ENCODE data around the gene GALNT17. TPM values are rescaled to one million over a fixed set of nuclear protein-coding genes. Genes with fewer than 3 reads are reported as not detected.

The GALNT17 gene
- total RNA-seq, 1 donor from 2014 or later = not detected

GRCh38 chr7:71334541-71334940 lies 202.6 kb downstream of the GALNT17 start:
- no peak for DNase-seq (ENCODE audit: low read depth, low spot score)

GRCh38 chr7:71338866-71339265 lies 206.9 kb downstream of the GALNT17 start:
- no peak for DNase-seq (ENCODE audit: low read depth, low spot score)

GRCh38 chr7:71339924-71340323 lies 208.0 kb downstream of the GALNT17 start:
- no peak for DNase-seq (ENCODE audit: low read depth, low spot score)

GRCh38 chr7:71342202-71342601 lies 210.3 kb downstream of the GALNT17 start:
- no peak for DNase-seq (ENCODE audit: low read depth, low spot score)

- no peak for DNase-seq (ENCODE audit: low read depth, low spot score)
Observed at GRCh38 chr7:71343039-71343438, 211.1 kb downstream of the GALNT17 start.

GRCh38 chr7:71343892-71344291 lies 211.9 kb downstream of the GALNT17 start:
- no peak for DNase-seq (ENCODE audit: low read depth, low spot score)

GRCh38 chr7:71345117-71345884 lies 213.4 kb downstream of the GALNT17 start:
- DNase-seq (ENCODE audit: low read depth, low spot score) = no peak

GRCh38 chr7:71348821-71349681 lies 217.1 kb downstream of the GALNT17 start:
- no peak for DNase-seq (ENCODE audit: low read depth, low spot score)

GRCh38 chr7:71349682-71350481 lies 217.9 kb downstream of the GALNT17 start:
- DNase-seq (ENCODE audit: low read depth, low spot score) = no peak

- DNase-seq (ENCODE audit: low read depth, low spot score) = no peak
Observed at GRCh38 chr7:71350680-71351079, 218.7 kb downstream of the GALNT17 start.

GRCh38 chr7:71354716-71355115 lies 222.8 kb downstream of the GALNT17 start:
- DNase-seq (ENCODE audit: low read depth, low spot score) = no peak

- DNase-seq (ENCODE audit: low read depth, low spot score) = no peak
Observed at GRCh38 chr7:71361451-71362032, 229.6 kb downstream of the GALNT17 start.

- no peak for DNase-seq (ENCODE audit: low read depth, low spot score)
Observed at GRCh38 chr7:71362240-71362639, 230.3 kb downstream of the GALNT17 start.

GRCh38 chr7:71363223-71363622 lies 231.3 kb downstream of the GALNT17 start:
- DNase-seq (ENCODE audit: low read depth, low spot score) = no peak

GRCh38 chr7:71363627-71364026 lies 231.7 kb downstream of the GALNT17 start:
- DNase-seq (ENCODE audit: low read depth, low spot score) = no peak

GRCh38 chr7:71364551-71364950 lies 232.6 kb downstream of the GALNT17 start:
- no peak for DNase-seq (ENCODE audit: low read depth, low spot score)

- DNase-seq (ENCODE audit: low read depth, low spot score) = no peak
Observed at GRCh38 chr7:71372991-71373390, 241.0 kb downstream of the GALNT17 start.

GRCh38 chr7:71377062-71377461 lies 245.1 kb downstream of the GALNT17 start:
- no peak for DNase-seq (ENCODE audit: low read depth, low spot score)

- DNase-seq (ENCODE audit: low read depth, low spot score) = no peak
Observed at GRCh38 chr7:71377469-71377868, 245.5 kb downstream of the GALNT17 start.

GRCh38 chr7:71384094-71384493 lies 252.2 kb downstream of the GALNT17 start:
- DNase-seq (ENCODE audit: low read depth, low spot score) = no peak

GRCh38 chr7:71385330-71385729 lies 253.4 kb downstream of the GALNT17 start:
- no peak for DNase-seq (ENCODE audit: low read depth, low spot score)

All from pulmonary artery endothelial cell (primary cell).